HepG2 (cell line): ENCODE measurements around the gene EPHA2. TPM values are rescaled to one million over a fixed set of nuclear protein-coding genes. Genes with fewer than 3 reads are reported as not detected.

Experiments
- AFF4 ChIP-seq: sonication (generic); formaldehyde crosslinking; IDR thresholded peaks from 2 replicates; pipeline ENCODE4 v1.4.0; 2020; ENCODE audit warnings: missing genetic modification reagents
- BORCS8-MEF2B ChIP-seq: sonication (generic); formaldehyde crosslinking; IDR thresholded peaks from 2 replicates; pipeline ENCODE4 v1.8.0; 2022; ENCODE audit warnings: mild to moderate bottlenecking, missing genetic modification reagents
- EZH2 ChIP-seq: conservative IDR thresholded peaks from 2 replicates; pipeline ENCODE4 v1.6.1; 2012; ENCODE audit warnings: mild to moderate bottlenecking, low read depth, low read length, moderate library complexity
- GABPB1 ChIP-seq: IDR thresholded peaks from 2 replicates; pipeline ENCODE4 v1.6.1; 2016; ENCODE audit warnings: mild to moderate bottlenecking, missing genetic modification reagents, moderate library complexity, missing compliant biosample characterization
- HNF4A ChIP-seq: sonication (generic); formaldehyde crosslinking; IDR thresholded peaks from 2 replicates; pipeline ENCODE4 v1.4.0; 2020; ENCODE audit warnings: missing genetic modification reagents
- KLF13 ChIP-seq: sonication (generic); formaldehyde crosslinking; IDR thresholded peaks from 2 replicates; pipeline ENCODE4 v1.4.0; 2020; ENCODE audit warnings: mild to moderate bottlenecking, missing genetic modification reagents
- MAZ ChIP-seq, 2 experiments: sonication (generic) in 1 of 2; formaldehyde crosslinking in 1 of 2; IDR thresholded peaks; 2 replicates each; pipeline versions ENCODE4 v1.5.0 to v1.6.1; 2012 to 2020; ENCODE audit warnings: low read depth in 2 of 2, mild to moderate bottlenecking in 2 of 2, borderline replicate concordance in 1 of 2, improper control_type of control experiment in 1 of 2, low read length in 1 of 2, missing genetic modification reagents in 1 of 2, moderate library complexity in 1 of 2
- NFE2L1 ChIP-seq: sonication (generic); formaldehyde crosslinking; IDR thresholded peaks from 2 replicates; pipeline ENCODE4 v1.4.0; 2020; ENCODE audit warnings: missing genetic modification reagents, mild to moderate bottlenecking, borderline replicate concordance
- NFYC ChIP-seq: IDR thresholded peaks from 2 replicates; pipeline ENCODE4 v1.6.1; 2016; ENCODE audit warnings: missing genetic modification reagents, missing compliant biosample characterization
- RELA ChIP-seq: sonication (generic); formaldehyde crosslinking; IDR thresholded peaks from 2 replicates; pipeline ENCODE4 v1.4.0; 2020; ENCODE audit warnings: missing genetic modification reagents
- RFX3 ChIP-seq: IDR thresholded peaks from 2 replicates; pipeline ENCODE4 v1.6.1; 2016; ENCODE audit warnings: missing biosample characterization, missing genetic modification reagents
- SCMH1 ChIP-seq: sonication (generic); formaldehyde crosslinking; IDR thresholded peaks from 2 replicates; pipeline ENCODE4 v1.9.0; 2021; ENCODE audit warnings: missing genetic modification reagents, mild to moderate bottlenecking, borderline replicate concordance
- SETDB1 ChIP-seq: sonication (generic); formaldehyde crosslinking; IDR thresholded peaks from 2 replicates; pipeline ENCODE4 v1.5.1; 2020; ENCODE audit warnings: missing genetic modification reagents, mild to moderate bottlenecking, borderline replicate concordance
- SIX4 ChIP-seq: sonication (generic); formaldehyde crosslinking; IDR thresholded peaks from 2 replicates; pipeline ENCODE4 v1.4.0; 2020; ENCODE audit warnings: missing genetic modification reagents
- TEF ChIP-seq: sonication (generic); formaldehyde crosslinking; IDR thresholded peaks from 2 replicates; pipeline ENCODE4 v1.5.0; 2020; ENCODE audit warnings: missing genetic modification reagents
- ZBTB3 ChIP-seq: sonication (generic); formaldehyde crosslinking; IDR thresholded peaks from 2 replicates; pipeline ENCODE4 v1.4.0; 2020; ENCODE audit warnings: low read depth, mild to moderate bottlenecking, moderate library complexity, missing genetic modification reagents, borderline replicate concordance
- ZFP36 ChIP-seq: fragments of 150-350 bp; IDR thresholded peaks from 2 replicates; pipeline ENCODE4 v1.6.1; 2018; ENCODE audit warnings: borderline replicate concordance, low read length, low read depth; ENCODE audit not compliant: partially characterized antibody
- ZNF10 ChIP-seq: sonication (generic); formaldehyde crosslinking; IDR thresholded peaks from 2 replicates; pipeline ENCODE4 v1.4.0; 2020; ENCODE audit warnings: mild to moderate bottlenecking, low read depth, missing genetic modification reagents, borderline replicate concordance
- ZNF24 ChIP-seq: fragments of 450-650 bp; IDR thresholded peaks from 2 replicates; pipeline ENCODE4 v1.6.1; 2017; ENCODE audit warnings: antibody characterized with exemption, mild to moderate bottlenecking
- ZNF264 ChIP-seq: sonication (generic); formaldehyde crosslinking; IDR thresholded peaks from 2 replicates; pipeline ENCODE4 v1.4.0; 2020; ENCODE audit warnings: missing genetic modification reagents
- ZNF503 ChIP-seq: sonication (generic); formaldehyde crosslinking; IDR thresholded peaks from 2 replicates; pipeline ENCODE4 v1.4.0; 2020; ENCODE audit warnings: missing genetic modification reagents
- ZNF691 ChIP-seq: sonication (generic); formaldehyde crosslinking; IDR thresholded peaks from 2 replicates; pipeline ENCODE4 v1.4.0; 2020; ENCODE audit warnings: missing genetic modification reagents, low read depth, mild to moderate bottlenecking, borderline replicate concordance
- polyA plus RNA-seq, 8 experiments: library from polyadenylated mRNA; depleted of rRNA in 3 of 8; stranded (reverse) in 7 of 8; unstranded in 1 of 8; fragments of >200 nt; fragmentation: Illumina TruSeq in 4 of 8; extraction: Trizol in 4 of 8; gene quantifications; 2 replicates each; pipeline versions ENCODE4 v1.2.1 to v1.2.3, GENCODE V29; 2011 to 2016; ENCODE audit warnings: low read depth in 4 of 8, missing spikeins in 1 of 8, mixed read lengths in 1 of 8; ENCODE audit not compliant: insufficient read depth in 1 of 8
- total RNA-seq, 5 experiments: library from RNA; depleted of rRNA; stranded (reverse); fragments of >200 nt; fragmentation: Illumina TruSeq; extraction: Trizol; gene quantifications; 2 replicates each; pipeline ENCODE4 v1.2.3, GENCODE V29; 2016; ENCODE audit warnings: low read depth in 1 of 5

Gene EPHA2
- total and polyA plus RNA-seq, 2 of the 13 experiments (the other 11 are each of a cell fraction or from before 2014, with no cell fraction given), result 33.6 to 53.6 TPM

- TF ChIP-seq AFF4 (CRISPR knock-in tag) (no peak), HNF4A (peak; percentile 82), RELA (CRISPR knock-in tag) (no peak), TEF (CRISPR knock-in tag) (no peak), ZNF691 (CRISPR knock-in tag) (peak; percentile 89), RFX3 (CRISPR knock-in tag) (no peak), ZBTB3 (CRISPR knock-in tag) (peak; percentile 67; the same call in 1 of the 2 replicates), SCMH1 (no peak), ZNF503 (CRISPR knock-in tag) (no peak), BORCS8-MEF2B (CRISPR knock-in tag) (peak; percentile 47; the same call in 1 of the 2 replicates), ZNF10 (CRISPR knock-in tag) (no peak), GABPB1 (CRISPR knock-in tag) (peak; percentile 84), ZNF264 (CRISPR knock-in tag) (no peak), NFYC (CRISPR knock-in tag) (no peak), MAZ (IDR thresholded peaks at IDR 0.05; ENCODE audit: borderline replicate concordance, low read depth, low read length) (no peak), MAZ (CRISPR knock-in tag; IDR thresholded peaks at IDR 0.05; ENCODE audit: low read depth) (no peak; the same call in 1 of the 2 replicates), NFE2L1 (CRISPR knock-in tag) (no peak), ZNF24 (0 out of 2 replicates have a peak, but pooled peaks have one; percentile 24), ZFP36 (no peak), SETDB1 (CRISPR knock-in tag) (no peak), SIX4 (no peak), KLF13 (CRISPR knock-in tag) (no peak), EZH2 (no peak)
Measured at GRCh38 chr1:16178596-16179497, 23.0 kb upstream of the EPHA2 start (continued).
